GM19351 (cell line): ENCODE measurements around the gene APOL2.

ENCODE experiments used
- ATAC-seq: cut with Tn5 transposase; IDR thresholded peaks from one replicate; pipeline ENCODE4 v1.9.1; 2021; ENCODE audit warnings: mild to moderate bottlenecking, moderate library complexity; ENCODE audit not compliant: unreplicated experiment

APOL2 gene

GRCh38 chr22:36180038-36180880 lies 59.1 kb downstream of the APOL2 start:
- ATAC-seq = no peak

- no peak for ATAC-seq
Observed at GRCh38 chr22:36177160-36177559, 62.2 kb downstream of the APOL2 start.
